DOHH2 (cell line): ENCODE results near the gene SORBS1.

Experiments used
- EZH2phosphoT487 ChIP-seq: fragments of 200-600 bp; sonication (generic); IDR thresholded peaks from 2 replicates; pipeline ENCODE4 v1.6.1; 2017; ENCODE audit warnings: borderline replicate concordance, mild to moderate bottlenecking, antibody characterized with exemption, low read length, moderate library complexity, mixed read lengths
- TF ChIP-seq, protein P1 (sequence below): fragments of 200-600 bp; sonication (generic); IDR thresholded peaks from one replicate; pipeline ENCODE4 v1.5.1; 2014; ENCODE audit warnings: antibody characterized with exemption, mild to moderate bottlenecking, low read depth, low read length; ENCODE audit not compliant: poor library complexity, severe bottlenecking

GRCh38 chr10:95474228-95475002 lies 86.8 kb downstream of the SORBS1 start:
- TF ChIP-seq, protein P1, sequence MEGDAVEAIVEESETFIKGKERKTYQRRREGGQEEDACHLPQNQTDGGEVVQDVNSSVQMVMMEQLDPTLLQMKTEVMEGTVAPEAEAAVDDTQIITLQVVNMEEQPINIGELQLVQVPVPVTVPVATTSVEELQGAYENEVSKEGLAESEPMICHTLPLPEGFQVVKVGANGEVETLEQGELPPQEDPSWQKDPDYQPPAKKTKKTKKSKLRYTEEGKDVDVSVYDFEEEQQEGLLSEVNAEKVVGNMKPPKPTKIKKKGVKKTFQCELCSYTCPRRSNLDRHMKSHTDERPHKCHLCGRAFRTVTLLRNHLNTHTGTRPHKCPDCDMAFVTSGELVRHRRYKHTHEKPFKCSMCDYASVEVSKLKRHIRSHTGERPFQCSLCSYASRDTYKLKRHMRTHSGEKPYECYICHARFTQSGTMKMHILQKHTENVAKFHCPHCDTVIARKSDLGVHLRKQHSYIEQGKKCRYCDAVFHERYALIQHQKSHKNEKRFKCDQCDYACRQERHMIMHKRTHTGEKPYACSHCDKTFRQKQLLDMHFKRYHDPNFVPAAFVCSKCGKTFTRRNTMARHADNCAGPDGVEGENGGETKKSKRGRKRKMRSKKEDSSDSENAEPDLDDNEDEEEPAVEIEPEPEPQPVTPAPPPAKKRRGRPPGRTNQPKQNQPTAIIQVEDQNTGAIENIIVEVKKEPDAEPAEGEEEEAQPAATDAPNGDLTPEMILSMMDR, result no peak
- TF ChIP-seq EZH2phosphoT487, result no peak
